Skin epidermis (tissue), 12 donors: ENCODE results near the gene IMMT.

Experiments used
- H3K27ac ChIP-seq, 21 experiments: fragments of 200-600 bp; sonication (generic) in 11 of 21; one replicate each; pipeline ENCODE4 v1.5.0; 2020; ENCODE audit warnings: mild to moderate bottlenecking in 3 of 21, inconsistent platforms in 2 of 21, moderate library complexity in 2 of 21
- H3K4me3 ChIP-seq, 7 experiments: fragments of 200-600 bp; sonication (generic) in 2 of 7; one replicate each; pipeline ENCODE4 v1.5.0; 2020; ENCODE audit warnings: inconsistent platforms in 2 of 7, mild to moderate bottlenecking in 2 of 7, moderate library complexity in 1 of 7

The IMMT gene

GRCh38 chr2:86105252-86105968 is 89.9 kb downstream of the IMMT start, which contains the start of gene POLR1A:
TSS of gene POLR1A (minus strand) at chr2:86105886. CDS start at chr2:86105776, 110 bp downstream.
- Histone ChIP-seq H3K4me3 (peak within 1 kb of the TSS; percentile 59 to 87 (median 65)), H3K27ac (peak within 1 kb of the TSS; percentile 4 to 94 (median 86))

- Histone ChIP-seq H3K4me3 (no peak overlapping the region), H3K27ac (no peak overlapping the region)
Observed at GRCh38 chr2:86102157-86102556, 93.1 kb downstream of the IMMT start.

GRCh38 chr2:86097913-86098312 is 97.3 kb downstream of the IMMT start:
- H3K4me3 ChIP-seq = no peak overlapping the region
- no peak overlapping the region for H3K27ac ChIP-seq

- Histone ChIP-seq H3K4me3 (no peak overlapping the region), H3K27ac (no peak overlapping the region)
Observed at GRCh38 chr2:86097114-86097896, 98.0 kb downstream of the IMMT start.

GRCh38 chr2:86094229-86094628 is 101.0 kb downstream of the IMMT start:
- Histone ChIP-seq H3K4me3 (no peak overlapping the region), H3K27ac (no peak overlapping the region)
